A549 (cell line): ENCODE results near the gene NUMB. TPM values are rescaled to one million over a fixed set of nuclear protein-coding genes. Genes with fewer than 3 reads are reported as not detected.

Source experiments
- ATAC-seq, 2 experiments: fragments of 200-7000 bp in 1 of 2; fragments of >200 bp in 1 of 2; cut with Nextera tagmentation in 1 of 2; cut with Tn5 transposase in 1 of 2; 3 replicates each; pipeline versions ENCODE4 v1.8.0 to v1.9.1; 2018 to 2020; ENCODE audit warnings: mild to moderate bottlenecking in 1 of 2, moderate library complexity in 1 of 2
- CTCF ChIA-PET: fragments of 300-600 bp; sonication (Branson Sonifier 250); formaldehyde crosslinking; extraction: SDS; loops from one replicate; lab custom pipeline; 2021; ENCODE audit warnings: antibody characterized with exemption, inconsistent platforms; lab: Yijun Ruan, JAX
- POLR2A ChIA-PET: fragments of 350-600 bp; formaldehyde crosslinking; extraction: SDS; loops from one replicate; lab custom pipeline; 2021; ENCODE audit warnings: antibody characterized with exemption, inconsistent platforms; lab: Yijun Ruan, JAX
- DNase-seq, 2 experiments: peaks; one replicate each; pipeline versions ENCODE4 v3.0.0 to v3.0.0-alpha.2; 2011 to 2016; ENCODE audit warnings: low read depth in 1 of 2, low spot score in 1 of 2
- FAIRE-seq: peaks from 2 replicates; lab custom pipeline; 2011; peaks lifted over from hg19 to GRCh38; lab: Jason Lieb, UNC
- H3K27ac ChIP-seq, 2 experiments: fragments of >200 bp; sonication (Bioruptor Twin); formaldehyde crosslinking; 3 replicates each; pipeline ENCODE4 v1.5.1; 2016 to 2017
- H3K4me1 ChIP-seq: fragments of >200 bp; sonication (Bioruptor Twin); formaldehyde crosslinking; 3 replicates; pipeline ENCODE4 v1.6.1; 2016
- H3K4me2 ChIP-seq: fragments of >200 bp; sonication (Bioruptor Twin); formaldehyde crosslinking; 3 replicates; pipeline ENCODE4 v1.6.1; 2016
- H3K4me3 ChIP-seq: fragments of >200 bp; sonication (Bioruptor Twin); formaldehyde crosslinking; 3 replicates; pipeline ENCODE4 v1.5.1; 2016
- H3K9me3 ChIP-seq: fragments of >200 bp; sonication (Bioruptor Twin); formaldehyde crosslinking; 3 replicates; pipeline ENCODE4 v1.6.1; 2016
- CBX8 ChIP-seq: fragments of 200-600 bp; sonication (generic); IDR thresholded peaks from 2 replicates; pipeline ENCODE4 v1.6.1; 2016
- E2F6 ChIP-seq: IDR thresholded peaks from 2 replicates; pipeline ENCODE4 v1.6.1; 2012; ENCODE audit warnings: low read depth, borderline replicate concordance
- EHF ChIP-seq: fragments of 250-450 bp; sonication (Bioruptor Pico); IDR thresholded peaks from 2 replicates; pipeline ENCODE4 v1.5.0; 2020; ENCODE audit warnings: mild to moderate bottlenecking
- ELK1 ChIP-seq: fragments of 150-350 bp; IDR thresholded peaks from 2 replicates; pipeline ENCODE4 v1.6.1; 2014; ENCODE audit warnings: low read depth, mild to moderate bottlenecking, low read length
- ESRRA ChIP-seq: fragments of 150-350 bp; IDR thresholded peaks from 2 replicates; pipeline ENCODE4 v1.6.1; 2014; ENCODE audit warnings: mild to moderate bottlenecking, low read length, borderline replicate concordance
- HDAC2 ChIP-seq: fragments of 200-600 bp; sonication (generic); IDR thresholded peaks from 2 replicates; pipeline ENCODE4 v1.6.1; 2016
- HES2 ChIP-seq: fragments of >200 bp; sonication (Bioruptor Twin); formaldehyde crosslinking; IDR thresholded peaks from 2 replicates; pipeline ENCODE4 v1.6.1; 2016
- HEYL ChIP-seq: fragments of 250-450 bp; sonication (Bioruptor Pico); IDR thresholded peaks from 2 replicates; pipeline ENCODE4 v1.8.0; 2021; ENCODE audit warnings: mild to moderate bottlenecking, moderate library complexity
- HOXA7 ChIP-seq: fragments of 250-450 bp; sonication (Bioruptor Pico); IDR thresholded peaks from 2 replicates; pipeline ENCODE4 v1.5.0; 2020; ENCODE audit warnings: mild to moderate bottlenecking, moderate library complexity
- HOXB5 ChIP-seq: fragments of 250-450 bp; sonication (Bioruptor Pico); IDR thresholded peaks from 2 replicates; pipeline ENCODE4 v1.5.0; 2020; ENCODE audit warnings: mild to moderate bottlenecking, moderate library complexity
- KDM1A ChIP-seq: fragments of 200-600 bp; sonication (generic); IDR thresholded peaks from 2 replicates; pipeline ENCODE4 v1.6.1; 2016; ENCODE audit warnings: low read depth, mild to moderate bottlenecking
- MAZ ChIP-seq: fragments of 150-350 bp; IDR thresholded peaks from 2 replicates; pipeline ENCODE4 v1.6.1; 2014; ENCODE audit warnings: antibody characterized with exemption, low read depth, low read length, borderline replicate concordance
- NPAS2 ChIP-seq: fragments of 250-450 bp; sonication (Bioruptor Pico); IDR thresholded peaks from 2 replicates; pipeline ENCODE4 v1.8.0; 2022; ENCODE audit warnings: mild to moderate bottlenecking, moderate library complexity, borderline replicate concordance
- POLR2A ChIP-seq: IDR thresholded peaks from 2 replicates; pipeline ENCODE4 v1.6.1; 2012; ENCODE audit warnings: mild to moderate bottlenecking, low read length
- REST ChIP-seq: fragments of 200-600 bp; sonication (generic); IDR thresholded peaks from 2 replicates; pipeline ENCODE4 v1.6.1; 2016; ENCODE audit warnings: antibody characterized with exemption, mild to moderate bottlenecking, moderate library complexity
- RNF2 ChIP-seq: fragments of 200-600 bp; sonication (generic); IDR thresholded peaks from 2 replicates; pipeline ENCODE4 v1.6.1; 2016; ENCODE audit warnings: low read depth, mild to moderate bottlenecking, antibody characterized with exemption, moderate library complexity, borderline replicate concordance
- TFCP2L1 ChIP-seq: fragments of 250-450 bp; sonication (Bioruptor Pico); IDR thresholded peaks from 2 replicates; pipeline ENCODE4 v1.5.0; 2021; ENCODE audit warnings: mild to moderate bottlenecking
- USF2 ChIP-seq: fragments of 450-650 bp; IDR thresholded peaks from 2 replicates; pipeline ENCODE4 v1.6.1; 2014; ENCODE audit warnings: antibody characterized with exemption
- ZC3H11A ChIP-seq: fragments of 450-650 bp; IDR thresholded peaks from 2 replicates; pipeline ENCODE4 v1.6.1; 2014; ENCODE audit warnings: antibody characterized with exemption, mild to moderate bottlenecking
- ZFP36 ChIP-seq: fragments of 450-650 bp; IDR thresholded peaks from 2 replicates; pipeline ENCODE4 v1.6.1; 2014; ENCODE audit warnings: borderline replicate concordance; ENCODE audit not compliant: partially characterized antibody
- ZNF302 ChIP-seq: fragments of 250-450 bp; sonication (Bioruptor Pico); IDR thresholded peaks from 2 replicates; pipeline ENCODE4 v1.9.0; 2021; ENCODE audit warnings: inconsistent platforms, mild to moderate bottlenecking, moderate library complexity
- WGBS: methylation state at CpG from one replicate; pipeline ENCODE4 v1.1.6; 2017; ENCODE audit errors: missing lambda C conversion rate; 5-methylcytosine and 5-hydroxymethylcytosine counted together
- polyA plus RNA-seq, 4 experiments: library from polyadenylated mRNA; depleted of rRNA in 3 of 4; stranded (reverse); fragments of >200 nt; fragmentation: RNase III in 1 of 4; extraction: RNeasy Plus Mini Kit Qiagen cat#74134 plus additional on column Dnase treatment in 1 of 4; gene quantifications; 2 replicates in 3 of 4; 3 replicates in 1 of 4; pipeline ENCODE4 v1.2.3, GENCODE V29; 2011 to 2017

NUMB gene
- polyA plus RNA-seq, 2 of the 4 experiments (the other 2 are of a cell fraction) = 40.8 to 151 TPM

- no peaks in the 10 kb centered on the region for H3K9me3 ChIP-seq
- FAIRE-seq = no peak
- H3K4me3 ChIP-seq = no peak overlapping the region
- peak overlapping the region in 1 of 2 experiments; percentile 62; a peak in 4 of 6 replicates for H3K27ac ChIP-seq
- no peak for ATAC-seq
- TF ChIP-seq HDAC2 (no peak), CBX8 (no peak), ZC3H11A (no peak), USF2 (no peak), HEYL (CRISPR knock-in tag) (no peak), ZFP36 (no peak), HOXA7 (CRISPR knock-in tag) (no peak), NPAS2 (CRISPR knock-in tag) (no peak), RNF2 (no peak), ESRRA (no peak), E2F6 (no peak), ELK1 (no peak), HES2 (no peak), TFCP2L1 (no peak), MAZ (no peak), KDM1A (no peak), POLR2A (no peak), HOXB5 (CRISPR knock-in tag) (no peak), REST (no peak), ZNF302 (no peak)
- ChIA-PET POLR2A (no interaction called here), CTCF (interaction anchor here (0.9 to 1.1 kb wide), 3 partner anchors 10 to 38 kb away, joined by 3 read pairs; no protein-coding TSS in a partner anchor)
- DNase-seq = no peak
- peak overlapping the region; percentile 46 for H3K4me2 ChIP-seq
- 84% methylated on average over 11 of the region's 11 CpGs for WGBS
- peaks cover 49% of the 10 kb centered on the region for H3K4me1 ChIP-seq
These were observed 223.6 kb downstream of the NUMB start for GRCh38 chr14:73234586-73235394.

- Histone ChIP-seq H3K4me3 (no peak overlapping the region), H3K4me1 (peaks cover 52% of the 10 kb centered on the region), H3K4me2 (no peak overlapping the region), H3K27ac (0 out of 6 replicates have a peak overlapping the region, but pooled peaks of 1 of the 2 experiments have one; percentile 8), H3K9me3 (no peaks in the 10 kb centered on the region)
- ATAC-seq (no peak), FAIRE-seq (no peak), DNase-seq (no peak)
- ChIA-PET POLR2A (no interaction called here), CTCF (interaction anchor here (1.1 kb wide), 1 partner anchor 9 kb away, joined by 3 read pairs; no protein-coding TSS in a partner anchor)
- WGBS = 80% methylated on average over 5 of the region's 5 CpGs
- TF ChIP-seq EHF (CRISPR knock-in tag) (no peak), ZFP36 (peak; percentile 42)
These were observed 224.3 kb downstream of the NUMB start for GRCh38 chr14:73234029-73234428.
